GM19025 (cell line): ENCODE data around the gene PITX3.
A peak's percentile ranks its signal among the peaks of the same experiment; 100 is the strongest.
"Not testable (repeated sequence)": the region's sequence is repeated elsewhere in the genome, so short reads cannot be mapped to it uniquely, and the experiment has no call there.

Experiments
- ATAC-seq: cut with Tn5 transposase; IDR thresholded peaks from one replicate; pipeline ENCODE4 v1.9.1; 2021; ENCODE audit warnings: mild to moderate bottlenecking, low read depth, moderate library complexity; ENCODE audit not compliant: unreplicated experiment

PITX3 gene

DNA sequence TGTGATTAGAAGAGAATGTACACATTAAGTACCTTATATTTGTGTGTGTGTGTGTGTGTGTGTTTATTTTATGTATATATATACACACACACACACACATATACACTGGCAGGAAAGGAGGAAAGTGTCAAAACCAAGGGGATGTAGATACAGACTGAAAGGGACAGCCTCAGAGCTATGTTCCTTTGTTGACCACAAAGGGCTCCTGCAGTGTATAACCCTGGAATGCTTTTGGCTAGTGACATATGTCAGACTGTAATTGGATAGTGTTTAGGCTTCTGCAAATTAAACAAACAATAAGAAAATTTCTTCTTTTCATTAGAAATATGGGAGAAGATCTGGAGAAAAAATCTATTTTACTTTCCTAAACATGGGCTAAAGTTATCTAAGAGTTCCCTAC lies 19.9 kb upstream of the PITX3 start:
- ATAC-seq: no peak

- no peak for ATAC-seq
These were observed 14.1 kb upstream of the PITX3 start for GRCh38 chr10:102255404-102255803.

- no peak for ATAC-seq
These were observed 13.1 kb upstream of the PITX3 start for GRCh38 chr10:102254426-102254825.

GRCh38 chr10:102252508-102252907 lies 11.2 kb upstream of the PITX3 start:
- not testable (repeated sequence) for ATAC-seq

- no peak for ATAC-seq
These were observed 6.4 kb upstream of the PITX3 start for GRCh38 chr10:102247734-102248133.

- ATAC-seq: no peak
These were observed 4.9 kb upstream of the PITX3 start for GRCh38 chr10:102246261-102246660.

DNA sequence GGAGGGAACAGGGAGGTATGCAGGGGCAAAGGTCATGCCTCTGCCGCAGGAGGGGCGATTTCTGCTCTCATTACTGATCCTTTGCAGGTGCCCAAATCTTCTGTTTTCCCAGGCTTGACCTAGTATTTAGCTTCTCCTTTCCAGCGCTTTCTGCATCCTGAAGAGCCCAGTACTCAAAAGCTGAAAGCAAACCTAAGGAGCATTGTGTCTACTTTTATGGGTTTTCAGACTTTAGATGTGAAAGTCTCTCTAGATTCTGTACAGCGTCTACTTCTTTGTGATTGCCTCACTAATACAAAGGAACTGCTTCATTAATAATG lies 4.6 kb upstream of the PITX3 start:
- ATAC-seq: no peak

DNA sequence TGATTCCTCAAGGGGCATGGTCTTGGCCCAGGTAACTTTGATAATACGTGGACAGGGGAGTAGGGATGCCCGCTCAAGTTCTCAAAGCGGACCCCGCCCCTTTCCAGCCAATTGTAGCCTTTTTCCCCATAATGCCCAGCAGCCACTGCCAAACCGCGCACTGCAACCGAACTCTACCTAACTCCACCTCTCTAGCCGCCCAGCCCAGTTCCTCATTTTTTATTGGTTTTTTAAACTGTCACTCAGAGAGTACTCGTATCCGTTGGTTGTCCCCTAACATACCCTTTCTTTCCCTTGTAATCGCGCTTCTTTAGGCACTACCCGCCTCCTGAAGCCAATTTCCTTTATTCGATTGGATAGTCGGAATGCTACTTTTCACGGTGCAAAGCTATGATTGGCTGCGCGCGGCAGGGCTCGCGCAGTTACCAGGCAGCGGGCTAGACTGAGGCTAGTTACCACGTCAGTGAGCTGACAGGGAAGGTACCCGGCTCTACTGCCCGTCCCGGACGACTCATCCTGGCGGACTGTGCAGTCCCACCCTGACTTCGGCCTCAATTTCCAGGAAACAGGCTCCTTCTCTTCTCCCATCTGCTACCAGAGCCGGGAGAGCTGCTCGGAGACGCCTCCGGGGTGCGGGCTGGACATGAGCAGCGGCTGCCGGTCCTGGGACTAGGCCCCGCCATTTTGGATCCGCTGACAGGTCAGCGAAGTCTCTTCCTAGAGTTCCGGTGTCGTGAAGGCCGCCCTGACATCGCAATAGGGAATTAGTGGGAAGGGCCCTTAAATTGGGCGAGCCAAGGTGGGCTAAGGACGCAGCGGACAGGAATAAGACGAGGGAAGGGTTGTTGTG lies 4.0 kb upstream of the PITX3 start, which contains the start of gene GBF1:
Gene GBF1 (plus strand): TSS at position 451 of the 850 bp plus-strand sequence. CDS start 13,407 bp downstream, outside the sequence.
- peak; percentile 87 for ATAC-seq

DNA sequence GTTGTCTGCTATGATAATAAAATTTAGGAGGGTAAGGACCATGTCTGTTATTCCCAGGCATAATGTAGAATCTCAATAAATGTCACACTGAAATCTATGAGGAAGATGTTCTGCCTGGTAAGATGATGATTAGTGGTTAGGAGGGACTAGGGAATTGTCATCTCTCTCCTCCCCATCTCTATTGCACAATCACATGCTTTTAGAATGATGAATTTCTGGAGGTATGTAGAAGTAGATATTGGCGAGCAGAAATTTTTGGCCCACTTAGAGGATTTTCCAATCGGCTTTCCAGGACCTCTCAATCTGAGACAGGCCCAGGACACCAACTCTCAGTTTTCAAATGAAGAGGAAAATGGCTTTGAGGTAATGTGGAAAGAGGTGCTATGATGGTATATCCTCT lies 2.0 kb upstream of the PITX3 start:
- ATAC-seq: no peak

- no peak for ATAC-seq
These were observed 790 bp upstream of the PITX3 start for GRCh38 chr10:102242118-102242485.

DNA sequence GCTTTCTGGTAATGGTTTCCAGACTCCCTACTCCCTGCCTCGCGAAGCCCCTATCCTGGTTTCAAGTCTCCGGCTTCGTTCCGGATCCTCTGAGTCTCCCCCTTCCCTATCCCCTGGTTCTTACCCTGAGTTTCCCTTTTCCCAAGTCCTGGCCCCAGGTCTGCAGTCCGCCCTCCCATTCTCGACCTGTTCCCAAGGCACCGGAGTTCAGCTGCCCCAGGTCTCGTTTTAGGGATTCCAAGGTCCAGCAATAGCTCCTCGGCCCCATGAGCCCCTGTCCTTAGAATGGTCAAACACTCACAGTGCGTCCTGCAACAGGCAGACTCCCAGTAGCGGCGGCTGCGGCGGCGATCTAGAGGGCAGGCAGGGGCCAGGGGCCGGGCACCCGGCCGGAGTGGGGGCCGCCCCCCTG lies 274 bp downstream of the PITX3 start:
- ATAC-seq: no peak

DNA sequence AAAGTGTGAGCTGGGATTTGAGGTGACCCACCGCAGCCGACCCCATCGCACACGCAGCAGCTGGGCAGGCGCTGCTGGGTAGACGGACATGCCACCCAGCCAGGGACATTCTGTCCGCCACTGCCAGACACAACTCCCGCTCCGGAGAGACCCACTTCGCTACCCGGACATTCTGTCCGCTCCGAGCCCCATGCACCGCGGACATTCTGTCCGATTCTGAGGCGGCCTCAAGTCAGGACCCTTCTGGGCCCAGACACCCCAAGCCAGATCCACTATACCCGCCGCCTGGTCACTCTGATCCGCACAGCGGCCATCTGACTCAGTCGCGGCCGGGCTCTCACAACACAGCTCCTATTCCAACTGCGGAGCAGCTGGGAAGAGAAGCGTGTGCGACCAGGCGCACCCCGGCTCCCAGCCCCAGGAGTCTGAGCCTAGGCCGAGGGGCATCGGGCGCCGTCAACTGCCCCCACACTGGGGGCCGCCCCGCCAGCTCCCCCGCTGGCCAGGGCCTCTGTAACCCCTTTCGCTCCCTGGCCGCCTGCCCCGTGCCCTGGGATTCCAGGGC lies 763 bp downstream of the PITX3 start:
- no peak for ATAC-seq

DNA sequence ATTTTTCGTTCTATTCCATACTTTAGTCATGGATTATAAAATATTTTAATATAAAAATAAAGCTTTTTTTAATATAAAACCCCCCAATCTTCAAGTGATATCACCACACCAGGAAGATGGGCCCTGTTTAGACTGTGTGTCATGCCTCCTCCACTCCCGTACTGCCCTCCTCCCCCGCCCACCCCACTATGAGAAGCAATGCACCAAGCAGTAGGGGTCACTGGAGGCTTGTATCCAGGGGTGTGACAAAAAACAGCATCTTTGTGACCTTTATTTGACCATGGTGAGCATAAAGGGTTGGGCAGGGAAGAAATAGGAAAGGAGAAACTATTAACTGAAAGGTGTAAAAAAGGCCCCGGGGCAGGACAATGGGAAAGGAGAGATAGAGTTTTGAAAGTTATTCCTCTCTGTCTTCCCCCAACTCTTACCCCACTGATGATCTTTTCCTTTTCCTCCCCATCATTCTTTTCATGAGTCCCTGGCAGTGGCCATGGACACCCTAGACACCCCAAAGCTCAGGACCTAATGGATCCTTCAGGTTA lies 3.5 kb downstream of the PITX3 start:
- ATAC-seq: no peak

DNA sequence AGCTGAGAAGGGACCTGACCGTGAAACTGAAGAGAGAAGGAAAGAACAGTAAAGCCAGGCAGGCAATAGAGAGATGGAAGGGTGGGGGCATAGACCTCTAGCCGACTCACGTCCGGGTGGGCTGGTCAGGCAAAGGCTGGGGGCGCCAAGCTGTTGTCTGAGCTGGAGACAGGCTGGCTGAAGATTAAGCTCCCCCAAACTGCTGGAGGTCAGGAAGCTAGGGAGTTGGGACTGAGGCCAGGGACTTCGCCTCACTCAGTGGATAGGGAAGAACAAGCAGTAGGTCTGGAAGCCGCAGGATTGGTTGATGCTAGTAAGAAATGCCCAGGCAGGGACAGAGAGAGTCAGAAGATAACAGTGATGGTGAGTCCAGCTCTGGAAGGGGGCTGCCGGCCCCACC lies 5.3 kb downstream of the PITX3 start:
- ATAC-seq: no peak

DNA sequence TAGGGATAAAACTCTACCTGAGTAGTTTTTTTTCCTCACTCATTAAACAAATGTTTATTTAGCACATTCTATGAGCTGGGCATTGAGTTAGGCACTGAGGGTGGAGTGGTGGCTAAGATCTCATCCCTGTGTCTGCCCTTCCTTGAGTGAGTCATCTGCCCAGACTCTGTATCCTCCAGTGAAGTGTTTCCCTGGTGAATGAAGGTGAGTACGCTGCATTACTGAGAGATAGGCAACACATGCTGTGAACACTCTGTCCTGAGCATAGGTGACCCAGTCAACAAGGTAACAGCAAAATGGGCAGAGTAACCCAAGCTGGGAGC lies 5.8 kb downstream of the PITX3 start:
- no peak for ATAC-seq

DNA sequence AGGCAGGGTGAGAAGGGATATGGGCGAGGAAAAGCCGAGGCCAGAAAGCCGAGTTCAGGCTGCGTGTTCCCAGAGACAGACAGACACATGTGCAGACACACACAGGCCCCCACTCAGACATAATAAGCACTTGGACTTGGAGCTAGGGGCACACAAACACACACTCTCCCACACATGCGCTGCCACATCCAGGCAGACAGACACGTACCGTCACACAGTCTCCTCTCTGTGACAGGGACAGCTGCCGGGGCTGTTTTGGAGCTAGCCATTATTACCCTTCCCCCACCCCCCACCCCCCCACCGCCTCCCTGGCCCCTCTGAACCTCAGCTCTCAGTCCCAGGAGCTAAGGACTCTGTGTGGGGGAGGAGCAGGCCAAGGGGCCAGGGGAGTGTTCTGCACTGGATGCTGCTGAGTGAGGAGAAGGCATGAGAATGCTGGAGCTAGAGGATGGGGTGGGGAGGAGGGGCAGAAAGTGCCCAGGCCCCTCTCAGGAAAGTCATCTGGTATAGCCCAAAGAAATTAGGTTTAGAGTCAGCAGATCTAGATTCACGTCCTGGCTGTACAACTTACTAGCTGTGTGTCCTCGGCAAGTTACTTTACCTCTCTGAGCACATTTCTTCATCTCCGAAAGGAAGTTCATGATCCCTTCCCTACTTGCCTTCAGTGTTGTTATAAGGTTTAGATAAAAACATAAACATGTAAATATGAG lies 6.3 kb downstream of the PITX3 start:
- ATAC-seq: no peak

GRCh38 chr10:102233997-102234396 lies 7.3 kb downstream of the PITX3 start:
- no peak for ATAC-seq

DNA sequence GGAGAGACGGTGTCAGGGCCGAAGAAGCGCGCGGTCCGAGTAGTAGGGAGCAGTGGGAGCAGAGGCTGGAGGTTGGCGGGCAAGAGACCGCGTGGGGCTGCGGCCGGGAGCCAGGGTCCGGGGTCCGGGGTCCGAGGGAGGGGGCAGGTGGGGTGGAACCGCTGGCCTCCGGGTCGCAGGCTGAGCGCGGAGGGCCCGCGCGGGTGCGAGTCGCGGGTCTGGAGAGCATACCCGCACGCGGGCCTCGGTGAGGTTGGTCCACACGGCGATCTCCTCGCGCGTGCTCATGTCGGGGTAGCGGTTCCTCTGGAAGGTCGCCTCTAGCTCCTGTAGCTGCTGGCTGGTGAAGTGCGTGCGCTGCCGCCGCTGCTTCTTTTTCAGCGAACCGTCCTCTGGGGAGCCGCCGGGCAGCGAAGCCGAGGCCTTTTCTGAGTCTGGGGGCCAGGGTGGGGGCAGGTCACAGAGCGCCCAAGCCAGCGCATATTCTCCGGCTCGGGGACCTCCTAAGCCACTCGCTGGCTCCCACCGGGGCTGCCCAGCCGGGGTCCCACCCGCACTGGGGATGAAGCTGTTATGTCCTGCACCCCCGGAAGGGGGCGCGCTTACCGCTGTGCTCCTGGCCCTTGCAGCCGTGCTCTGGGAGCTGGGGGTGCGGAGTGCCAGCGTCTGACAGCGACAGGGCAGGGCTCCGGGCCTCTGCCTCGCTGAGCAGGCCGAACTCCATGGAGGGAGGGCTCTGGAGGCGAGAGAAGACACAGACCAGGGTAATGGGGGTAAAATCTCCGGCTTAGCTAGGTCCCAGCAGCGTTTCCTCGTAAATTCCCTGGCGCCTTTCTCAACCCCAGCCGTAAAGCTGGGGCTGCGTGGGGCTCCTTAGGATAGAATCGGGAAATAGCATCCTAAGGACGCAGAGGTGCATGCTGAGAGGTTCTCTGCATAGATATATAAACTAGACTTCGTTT lies 9.7 kb downstream of the PITX3 start:
- ATAC-seq: no peak

GRCh38 chr10:102230861-102231356 lies 10.4 kb downstream of the PITX3 start:
- no peak for ATAC-seq

GRCh38 chr10:102230264-102230860 lies 10.9 kb downstream of the PITX3 start:
- no peak for ATAC-seq
